T-cell (primary cell): ENCODE results near the gene IGSF5. TPM values are rescaled to one million over a fixed set of nuclear protein-coding genes. Genes with fewer than 3 reads are reported as not detected.

Source experiments
- ATAC-seq, 4 experiments: fragments of 200-7000 bp in 3 of 4; fragments of 150-1000 bp in 1 of 4; cut with Tn5 transposase; replicated peaks in 1 of 4; 1 replicate in 3 of 4; 2 replicates in 1 of 4; pipeline ENCODE4 v1.10.0; 2021; ENCODE audit warnings: moderate library complexity in 3 of 4, mild to moderate bottlenecking in 2 of 4, moderate number of reproducible peaks in 1 of 4
- CTCF ChIA-PET, 2 donors: fragments of 300-600 bp; sonication (Branson Sonifier 250); formaldehyde crosslinking; loops; one replicate each; lab custom pipeline; 2022; ENCODE audit warnings: antibody characterized with exemption in 2 of 2; lab: Charles Lee
- POLR2A ChIA-PET, 2 donors: fragments of 300-600 bp; sonication (Branson Sonifier 250); formaldehyde crosslinking; loops; one replicate each; lab custom pipeline; 2022; ENCODE audit warnings: antibody characterized with exemption in 2 of 2; lab: Charles Lee
- DNase-seq, 35 experiments: peaks; one replicate each; pipeline versions ENCODE4 v3.0.0 to v3.0.0-alpha.2; 2013 to 2023
- H3K27ac ChIP-seq: one replicate; pipeline ENCODE4 v1.5.1; 2013; ENCODE audit warnings: low read length
- H3K27me3 ChIP-seq, 2 experiments: replicated peaks in 1 of 2; 1 replicate in 1 of 2; 2 replicates in 1 of 2; pipeline versions ENCODE4 v1.6.1 to v1.7.0; 2013; ENCODE audit warnings: low read length in 1 of 2, mixed read lengths in 1 of 2; ENCODE audit not compliant: control insufficient read depth in 2 of 2, insufficient read depth in 2 of 2; ENCODE audit errors: extremely low read depth in 1 of 2
- H3K36me3 ChIP-seq, 2 donors: 1 replicate in 1 of 2; 2 replicates in 1 of 2; pipeline versions ENCODE4 v1.6.1 to v1.7.0; 2013; ENCODE audit warnings: low read length in 1 of 2; ENCODE audit not compliant: control insufficient read depth in 2 of 2, insufficient read depth in 1 of 2; ENCODE audit errors: extremely low read depth in 1 of 2
- H3K4me1 ChIP-seq, 2 experiments: 1 replicate in 1 of 2; 2 replicates in 1 of 2; pipeline versions ENCODE4 v1.6.1 to v1.7.0; 2013; ENCODE audit warnings: low read length in 2 of 2, mixed read lengths in 1 of 2; ENCODE audit not compliant: insufficient read depth in 2 of 2, control insufficient read depth in 1 of 2; ENCODE audit errors: extremely low read depth in 1 of 2
- H3K4me3 ChIP-seq, 2 donors: 1 replicate in 1 of 2; 2 replicates in 1 of 2; pipeline versions ENCODE4 v1.5.1 to v1.7.0; 2013; ENCODE audit warnings: mild to moderate bottlenecking in 2 of 2, low read length in 1 of 2, moderate library complexity in 1 of 2; ENCODE audit not compliant: control insufficient read depth in 1 of 2; ENCODE audit errors: extremely low read depth in 1 of 2
- H3K9me3 ChIP-seq: 2 replicates; pipeline ENCODE4 v1.7.0; 2013
- H3K27ac Mint-ChIP-seq, 2 donors: one replicate each; pipeline ENCODE4 v1.8.0; 2020 to 2021; ENCODE audit warnings: mild to moderate bottlenecking in 2 of 2, mixed read lengths in 2 of 2
- H3K27me3 Mint-ChIP-seq, 2 donors: one replicate each; pipeline ENCODE4 v1.8.0; 2021 to 2022; ENCODE audit warnings: mixed read lengths in 2 of 2
- H3K36me3 Mint-ChIP-seq: one replicate; pipeline ENCODE4 v1.8.0; 2021; ENCODE audit warnings: mixed read lengths
- H3K4me1 Mint-ChIP-seq, 3 donors: one replicate each; pipeline ENCODE4 v1.8.0; 2020 to 2022; ENCODE audit warnings: mixed read lengths in 3 of 3, mild to moderate bottlenecking in 1 of 3
- H3K4me3 Mint-ChIP-seq, 3 donors: one replicate each; pipeline ENCODE4 v1.8.0; 2020 to 2022; ENCODE audit warnings: mild to moderate bottlenecking in 3 of 3, mixed read lengths in 3 of 3, moderate library complexity in 3 of 3
- H3K9me3 Mint-ChIP-seq, 3 donors: one replicate each; pipeline ENCODE4 v1.8.0; 2020 to 2022; ENCODE audit warnings: mixed read lengths in 3 of 3
- WGBS: methylation state at CpG from one replicate; pipeline ENCODE4 v1.1.5; 2013; ENCODE audit warnings: missing lambda C conversion rate; ENCODE audit not compliant: insufficient coverage; 5-methylcytosine and 5-hydroxymethylcytosine counted together
- total RNA-seq, 35 experiments: library from RNA in 6 of 35; stranded (reverse) in 6 of 35; fragments of 120-200 nt in 1 of 35; gene quantifications; one replicate each; pipeline versions ENCODE4 v1.2.1 to v1.2.4 and lab custom pipeline; 2013 to 2026

The IGSF5 gene
- total RNA-seq, 5 donors from 2014 or later (not counting 1 experiment from before 2014, with no cell fraction given), result not detected

DNA sequence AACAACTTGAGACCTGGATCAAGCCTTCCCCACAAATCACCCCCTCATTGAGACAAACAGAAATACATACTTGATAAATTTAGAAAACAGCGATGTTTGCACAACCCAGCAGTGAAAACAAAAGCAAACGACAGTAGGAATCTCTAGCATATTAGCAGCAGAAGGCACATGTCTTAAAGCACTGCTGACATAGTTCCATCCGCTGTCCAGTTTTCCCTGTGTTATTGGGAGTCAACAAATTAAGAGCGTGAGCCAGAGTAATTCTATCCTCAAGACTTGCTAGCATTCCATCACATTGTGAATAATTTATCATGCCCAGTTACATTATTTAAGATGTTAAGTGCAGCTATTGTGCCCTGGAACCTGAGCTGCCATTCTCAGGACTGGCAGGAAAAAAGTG lies 55.3 kb downstream of the IGSF5 start:
- 82% methylated on average over 2 of the region's 4 CpGs for WGBS
- Histone ChIP-seq H3K36me3 (no peaks in the 10 kb centered on the region), H3K4me1 (no peaks in the 10 kb centered on the region), H3K4me3 (no peak overlapping the region), H3K9me3 (no peaks in the 10 kb centered on the region), H3K27me3 (peaks cover 0 to 12% of the 10 kb centered on the region in 2 experiments), H3K27ac (no peak overlapping the region)
- peaks cover 0 to 5% of the 10 kb centered on the region in 2 donors for H3K27me3 Mint-ChIP-seq
- no peaks in the 10 kb centered on the region for H3K9me3 Mint-ChIP-seq
- ChIA-PET POLR2A (no interaction called here), CTCF (no interaction called here)
- no peaks in the 10 kb centered on the region for H3K4me1 Mint-ChIP-seq
- no peak overlapping the region for H3K27ac Mint-ChIP-seq
- no peak overlapping the region for H3K4me3 Mint-ChIP-seq
- H3K36me3 Mint-ChIP-seq, result no peaks in the 10 kb centered on the region
- ATAC-seq (no peak), DNase-seq (no peak)

DNA sequence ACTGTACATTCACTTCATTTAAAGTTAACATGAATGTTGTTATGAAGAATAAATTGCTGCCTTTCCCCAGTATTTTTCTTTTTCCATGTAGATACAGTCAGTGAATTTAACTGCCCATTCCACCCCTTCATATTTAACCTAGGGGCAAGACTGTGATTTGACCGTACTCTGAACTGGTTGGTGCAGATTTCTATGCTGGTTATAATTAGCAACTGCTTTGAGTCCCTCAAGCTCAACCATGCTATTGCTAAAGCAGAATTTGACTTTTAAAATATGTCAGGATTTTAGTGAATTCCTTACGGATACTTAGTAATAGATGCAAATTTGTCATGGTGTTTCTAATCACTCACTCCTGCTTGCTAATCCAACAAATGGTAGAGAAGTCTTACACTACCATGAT lies 57.2 kb downstream of the IGSF5 start:
- Mint-ChIP-seq H3K27me3 (no peaks in the 10 kb centered on the region), H3K4me3 (no peak overlapping the region), H3K27ac (no peak overlapping the region), H3K9me3 (peaks cover 0 to 4% (median 0%) of the 10 kb centered on the region in 3 donors), H3K36me3 (no peaks in the 10 kb centered on the region), H3K4me1 (no peaks in the 10 kb centered on the region)
- no peak overlapping the region for H3K27ac ChIP-seq
- DNase-seq (no peak), ATAC-seq (no peak)
- no CpG with 5 or more reads among the region's 2 CpGs for WGBS
- H3K4me3 ChIP-seq, result no peak overlapping the region
- H3K9me3 ChIP-seq, result no peaks in the 10 kb centered on the region
- H3K4me1 ChIP-seq, result no peaks in the 10 kb centered on the region
- H3K36me3 ChIP-seq, result no peaks in the 10 kb centered on the region
- ChIA-PET CTCF (no interaction called here), POLR2A (interaction anchor here in 1 of 2 donors (0.6 kb wide), 1 partner anchor 1844 kb away, joined by 3 read pairs; no protein-coding TSS in a partner anchor)
- peaks cover 0 to 7% of the 10 kb centered on the region in 2 experiments for H3K27me3 ChIP-seq

DNA sequence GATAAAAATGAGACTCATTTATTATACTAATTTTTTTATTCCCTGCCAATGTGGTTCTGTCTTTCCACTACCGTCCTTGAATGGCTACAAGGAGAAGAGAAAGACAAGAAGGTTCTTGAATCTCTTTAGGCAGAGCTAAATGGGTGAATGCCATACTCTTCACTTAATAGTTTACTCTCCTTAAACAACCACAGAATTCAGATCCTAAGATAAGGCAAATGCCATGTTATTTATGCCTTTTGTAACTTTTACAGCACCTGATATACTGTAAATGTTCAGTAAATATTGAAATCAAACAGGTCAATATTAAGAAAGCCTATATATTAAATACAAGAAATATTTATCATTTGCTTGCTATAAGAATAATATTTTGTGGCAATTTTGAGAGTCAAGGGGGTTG lies 58.4 kb downstream of the IGSF5 start:
- Mint-ChIP-seq H3K27ac (no peak overlapping the region), H3K27me3 (no peaks in the 10 kb centered on the region), H3K4me1 (no peaks in the 10 kb centered on the region), H3K36me3 (no peaks in the 10 kb centered on the region), H3K4me3 (no peak overlapping the region), H3K9me3 (peaks cover 0 to 4% (median 0%) of the 10 kb centered on the region in 3 donors)
- ChIA-PET CTCF (no interaction called here), POLR2A (no interaction called here)
- H3K27me3 ChIP-seq, result peaks cover 0 to 4% of the 10 kb centered on the region in 2 experiments
- H3K9me3 ChIP-seq, result no peaks in the 10 kb centered on the region
- ATAC-seq (no peak), DNase-seq (no peak)
- H3K36me3 ChIP-seq, result no peaks in the 10 kb centered on the region
- no peak overlapping the region for H3K27ac ChIP-seq
- no peak overlapping the region for H3K4me3 ChIP-seq
- no CpG with 5 or more reads among the region's 1 CpG for WGBS
- H3K4me1 ChIP-seq, result no peaks in the 10 kb centered on the region

DNA sequence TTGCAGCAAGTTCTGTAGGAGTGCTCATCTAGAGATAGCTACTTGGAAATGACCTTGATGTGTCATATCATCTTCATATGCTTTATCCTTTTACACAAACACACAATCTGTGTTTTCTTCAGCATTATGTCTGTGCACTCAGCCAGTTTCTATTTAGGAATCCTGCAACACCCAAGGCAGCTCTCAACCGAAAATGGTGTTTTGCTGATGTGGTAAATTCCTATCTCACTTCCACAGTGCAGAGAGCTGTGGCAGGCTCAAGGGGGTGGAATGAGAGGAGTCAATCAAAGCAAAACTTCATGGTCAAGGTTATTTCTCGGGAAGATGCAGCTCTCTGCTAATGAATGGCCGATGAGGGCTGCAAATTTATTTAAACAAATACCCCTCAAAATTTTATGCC lies 59.3 kb downstream of the IGSF5 start:
- H3K4me3 ChIP-seq, result no peak overlapping the region
- H3K4me1 ChIP-seq, result no peaks in the 10 kb centered on the region
- no peak overlapping the region for H3K27ac Mint-ChIP-seq
- H3K4me3 Mint-ChIP-seq, result no peak overlapping the region
- no peak for DNase-seq
- ChIA-PET POLR2A (no interaction called here), CTCF (no interaction called here)
- no CpG with 5 or more reads among the region's 3 CpGs for WGBS
- no peaks in the 10 kb centered on the region for H3K4me1 Mint-ChIP-seq
- no peaks in the 10 kb centered on the region for H3K27me3 Mint-ChIP-seq
- H3K27ac ChIP-seq, result no peak overlapping the region
- H3K36me3 ChIP-seq, result no peaks in the 10 kb centered on the region
- no peaks in the 10 kb centered on the region for H3K36me3 Mint-ChIP-seq
- no peak for ATAC-seq
- H3K9me3 Mint-ChIP-seq, result peaks cover 0 to 4% (median 0%) of the 10 kb centered on the region in 3 donors
- no peaks in the 10 kb centered on the region for H3K27me3 ChIP-seq
- H3K9me3 ChIP-seq, result no peaks in the 10 kb centered on the region

DNA sequence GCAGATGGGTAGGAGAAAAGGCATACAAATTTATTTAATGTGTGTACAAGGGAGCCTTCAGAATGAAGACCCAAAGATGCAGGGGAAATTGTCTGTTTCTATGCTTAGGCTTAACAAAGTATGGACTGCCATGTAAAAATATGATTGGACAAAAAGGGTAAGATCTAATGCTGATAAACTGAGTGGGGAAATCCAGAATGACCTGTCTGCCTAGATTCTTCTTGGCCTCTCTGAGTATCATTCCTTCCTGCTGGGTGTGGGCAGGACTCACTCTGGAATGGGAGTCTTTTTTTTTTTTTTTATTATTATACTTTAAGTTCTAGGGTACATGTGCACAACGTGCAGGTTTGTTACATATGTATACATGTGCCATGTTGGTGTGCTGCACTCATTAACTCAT lies 61.0 kb downstream of the IGSF5 start:
- no peak for DNase-seq
- WGBS, result no CpG with 5 or more reads among the region's 1 CpG
- Histone ChIP-seq H3K27me3 (no peaks in the 10 kb centered on the region), H3K4me3 (no peak overlapping the region), H3K4me1 (no peaks in the 10 kb centered on the region), H3K9me3 (no peaks in the 10 kb centered on the region), H3K27ac (no peak overlapping the region), H3K36me3 (no peaks in the 10 kb centered on the region)
- Mint-ChIP-seq H3K4me1 (no peaks in the 10 kb centered on the region), H3K27me3 (no peaks in the 10 kb centered on the region), H3K27ac (no peak overlapping the region), H3K36me3 (no peaks in the 10 kb centered on the region), H3K4me3 (no peak overlapping the region), H3K9me3 (peaks cover 0 to 4% (median 0%) of the 10 kb centered on the region in 3 donors)
- ATAC-seq, result no peak
- ChIA-PET CTCF (no interaction called here), POLR2A (no interaction called here)

DNA sequence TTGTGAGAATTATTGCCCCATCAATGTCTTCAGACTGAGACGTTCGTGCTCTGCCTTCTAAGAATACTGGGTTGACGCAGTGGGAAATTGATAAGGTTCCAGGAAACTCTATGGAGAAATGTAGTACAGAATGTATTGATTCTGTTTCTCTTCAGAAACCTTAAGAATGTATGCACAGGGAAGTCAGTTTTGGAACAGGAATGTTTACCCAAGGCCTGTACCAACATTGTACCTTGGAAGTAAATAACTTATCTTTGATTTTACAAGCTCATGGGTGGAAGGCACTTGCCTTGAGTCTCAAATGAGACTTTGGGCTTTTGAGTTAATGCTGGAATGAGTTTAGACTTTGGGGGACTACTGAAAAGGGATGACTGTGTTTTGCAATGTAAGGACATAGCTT lies 62.8 kb downstream of the IGSF5 start:
- H3K4me3 Mint-ChIP-seq, result no peak overlapping the region
- no peak for ATAC-seq
- CTCF ChIA-PET, result no interaction called here

DNA sequence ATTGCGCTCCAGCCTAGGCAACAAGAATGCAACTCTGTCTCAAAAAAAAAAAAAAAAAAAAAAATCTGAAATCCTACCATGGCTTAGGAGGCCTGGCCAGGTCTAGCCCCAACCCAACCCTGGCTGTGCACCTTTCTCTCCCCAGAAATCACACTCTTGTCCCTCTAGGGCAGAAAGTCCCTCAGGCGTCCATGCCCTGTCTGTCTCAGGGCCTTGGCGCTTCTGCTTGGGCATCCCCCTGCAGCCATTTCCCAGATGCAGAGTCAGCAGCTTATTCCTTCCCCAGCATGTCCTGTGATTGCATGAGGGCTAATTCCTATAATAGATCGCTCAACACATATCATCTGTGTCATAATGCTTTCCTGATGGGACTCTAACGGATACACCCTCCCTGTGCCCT lies 65.0 kb downstream of the IGSF5 start:
- no peak for ATAC-seq
- H3K4me1 ChIP-seq, result no peaks in the 10 kb centered on the region
- no peaks in the 10 kb centered on the region for H3K36me3 Mint-ChIP-seq
- H3K9me3 Mint-ChIP-seq, result peaks cover 0 to 4% (median 0%) of the 10 kb centered on the region in 3 donors
- H3K9me3 ChIP-seq, result no peaks in the 10 kb centered on the region
- no peak overlapping the region for H3K27ac Mint-ChIP-seq
- DNase-seq, result no peak
- no peak overlapping the region for H3K4me3 Mint-ChIP-seq
- H3K27me3 Mint-ChIP-seq, result no peaks in the 10 kb centered on the region
- no peak overlapping the region for H3K4me3 ChIP-seq
- POLR2A ChIA-PET, result no interaction called here
- H3K36me3 ChIP-seq, result no peaks in the 10 kb centered on the region
- no peak overlapping the region for H3K27ac ChIP-seq
- CTCF ChIA-PET, result no interaction called here
- 82% methylated on average over 3 of the region's 5 CpGs for WGBS
- H3K27me3 ChIP-seq, result no peaks in the 10 kb centered on the region
- H3K4me1 Mint-ChIP-seq, result no peaks in the 10 kb centered on the region

More for the DNA sequence above, 62.8 kb downstream of the IGSF5 start:
- POLR2A ChIA-PET, result no interaction called here
- WGBS, result 81% methylated on average over 3 of the region's 3 CpGs
- Mint-ChIP-seq H3K27ac (no peak overlapping the region), H3K36me3 (no peaks in the 10 kb centered on the region), H3K9me3 (peaks cover 0 to 4% (median 0%) of the 10 kb centered on the region in 3 donors), H3K27me3 (no peaks in the 10 kb centered on the region), H3K4me1 (no peaks in the 10 kb centered on the region)
- Histone ChIP-seq H3K36me3 (no peaks in the 10 kb centered on the region), H3K27ac (no peak overlapping the region), H3K9me3 (no peaks in the 10 kb centered on the region), H3K4me3 (no peak overlapping the region), H3K27me3 (no peaks in the 10 kb centered on the region), H3K4me1 (no peaks in the 10 kb centered on the region)
- no peak for DNase-seq
